ENCODE measurements around the gene GRK7. TPM values are rescaled to one million over a fixed set of nuclear protein-coding genes. Genes with fewer than 3 reads are reported as not detected.

The GRK7 gene
- total and polyA plus RNA-seq, 2 donors (not counting 3 experiments of a cell fraction or from before 2014, with no cell fraction given): not detected

- ChIA-PET CTCF (interaction anchor here (1.3 to 1.7 kb wide), 3 partner anchors 10 to 16 kb away, joined by 3 to 7 read pairs (median 3); no protein-coding TSS in a partner anchor), POLR2A (no interaction called here)
- Histone ChIP-seq H3K36me3 (ENCODE audit: control insufficient read depth in 2 of 2, extremely low read depth in 1 of 2, insufficient read depth in 2 of 2, low read length in 2 of 2) (no peaks in the 10 kb centered on the region), H3K9me3 (replicated peaks; ENCODE audit: control insufficient read depth, insufficient read depth, low read length) (no peaks in the 10 kb centered on the region), H3K9ac (replicated peaks; ENCODE audit: extremely low read depth, insufficient read depth, low read length) (no peak overlapping the region), H2AFZ (ENCODE audit: low read depth, low read length) (no peak overlapping the region), H4K20me1 (replicated peaks; ENCODE audit: control insufficient read depth, extremely low read depth, insufficient read depth, low read length) (no peaks in the 10 kb centered on the region), H3K27me3 (ENCODE audit: control insufficient read depth in 2 of 2, insufficient read depth in 2 of 2, low read length in 2 of 2) (no peaks in the 10 kb centered on the region), H3K4me2 (ENCODE audit: insufficient read depth, low read length) (no peak overlapping the region), H3K4me3 (replicated peaks in 1 of 3; ENCODE audit: insufficient read depth in 1 of 3, low read depth in 1 of 3, low read length in 3 of 3) (no peak overlapping the region), H3K27ac (ENCODE audit: insufficient read depth, low read depth, low read length) (no peak overlapping the region), H3K9me1 (replicated peaks; ENCODE audit: control insufficient read depth, extremely low read depth, insufficient read depth, low read length) (no peaks in the 10 kb centered on the region), H3K4me1 (ENCODE audit: control insufficient read depth, extremely low read depth, insufficient read depth, low read length) (peaks cover 16% of the 10 kb centered on the region), H3K79me2 (ENCODE audit: control insufficient read depth, insufficient read depth, low read length) (no peaks in the 10 kb centered on the region)
- DNase-seq (ENCODE audit: low read depth, low spot score) (no peak), FAIRE-seq (no peak)
- intact Hi-C loops (cut with micrococcal nuclease): no loop called here
- TF ChIP-seq FOS (IDR thresholded peaks at IDR 0.05; ENCODE audit: borderline replicate concordance, insufficient read depth, low read length) (no peak), GATA2 (IDR thresholded peaks at IDR 0.05; ENCODE audit: insufficient read depth, insufficient read length, low read depth, low read length) (no peak), EZH2 (IDR thresholded peaks at IDR 0.05; ENCODE audit: borderline replicate concordance, low read depth, low read length, severe bottlenecking) (no peak), JUN (IDR thresholded peaks at IDR 0.05; ENCODE audit: borderline replicate concordance, insufficient read depth, insufficient read length, low read depth) (no peak), MAX (IDR thresholded peaks at IDR 0.05; ENCODE audit: insufficient read depth, insufficient read length) (no peak), CTCF (IDR thresholded peaks at IDR 0.05; ENCODE audit: extremely low read depth in 1 of 2, insufficient read depth in 1 of 2, low read depth in 1 of 2, low read length in 2 of 2) (no peak), POLR2A (IDR thresholded peaks at IDR 0.05; ENCODE audit: low read depth, low read length) (no peak), POLR2AphosphoS5 (IDR thresholded peaks at IDR 0.05; ENCODE audit: insufficient read depth, low read depth, low read length) (no peak), MYC (IDR thresholded peaks at IDR 0.05; ENCODE audit: low read depth, low read length) (no peak)
- BruUV-seq (replicated peaks): no TSS peak
- dilution Hi-C loops (cut with MboI; ENCODE audit: extremely low pct_ligation_motif_present, low sequenced_read_pairs): no loop called here
Observed at GRCh38 chr3:141793476-141794260, 30.5 kb downstream of the GRK7 start.

Measured in endothelial cell of umbilical vein (primary cell).